GM18861 (cell line): ENCODE data around the gene CASP12.
"Not testable (repeated sequence)": the region's sequence is repeated elsewhere in the genome, so short reads cannot be mapped to it uniquely, and the experiment has no call there.

Experiments used
- ATAC-seq: cut with Tn5 transposase; IDR thresholded peaks from one replicate; pipeline ENCODE4 v1.9.1; 2021; ENCODE audit not compliant: unreplicated experiment

The CASP12 gene

DNA sequence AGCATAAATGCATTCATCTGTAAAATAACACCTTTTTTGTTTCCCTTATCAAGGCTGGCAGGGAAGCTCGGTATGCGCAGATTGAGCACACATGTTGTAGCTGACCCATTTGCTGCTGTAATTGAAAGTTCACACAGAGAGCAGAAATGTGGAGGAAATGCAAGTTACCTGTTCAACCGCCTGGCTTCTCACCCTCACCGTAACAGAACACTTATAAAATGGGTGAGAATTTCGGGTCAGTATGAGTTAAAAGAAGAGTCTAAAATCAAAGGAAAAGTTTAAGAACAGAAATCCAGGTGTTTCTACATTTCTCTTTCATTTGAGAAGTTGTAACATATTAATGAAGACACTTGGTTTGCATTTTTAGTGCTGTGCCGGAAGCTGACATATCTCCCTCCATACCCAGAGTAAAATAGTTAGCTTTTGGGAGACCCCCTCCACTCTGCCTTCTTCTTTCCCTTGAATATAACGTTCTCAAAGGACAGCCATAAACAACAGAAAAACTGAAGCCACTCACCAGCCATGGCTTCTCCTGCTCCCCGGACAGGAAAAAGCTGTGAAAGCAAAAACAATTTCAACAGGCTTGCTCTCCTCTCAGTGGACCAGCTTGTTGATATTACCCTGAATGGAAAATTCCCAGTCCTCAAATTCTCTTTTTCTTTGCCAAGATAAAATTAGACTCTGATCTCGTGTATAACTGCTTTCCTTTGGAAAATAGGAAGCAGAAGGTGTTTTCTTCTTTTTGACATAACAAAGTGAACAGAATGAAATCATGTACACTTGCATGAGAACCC is at the start of gene CASP12:
CASP12 (minus strand) TSS at position 570 of the 794 bp plus-strand sequence.
- no peak for ATAC-seq

DNA sequence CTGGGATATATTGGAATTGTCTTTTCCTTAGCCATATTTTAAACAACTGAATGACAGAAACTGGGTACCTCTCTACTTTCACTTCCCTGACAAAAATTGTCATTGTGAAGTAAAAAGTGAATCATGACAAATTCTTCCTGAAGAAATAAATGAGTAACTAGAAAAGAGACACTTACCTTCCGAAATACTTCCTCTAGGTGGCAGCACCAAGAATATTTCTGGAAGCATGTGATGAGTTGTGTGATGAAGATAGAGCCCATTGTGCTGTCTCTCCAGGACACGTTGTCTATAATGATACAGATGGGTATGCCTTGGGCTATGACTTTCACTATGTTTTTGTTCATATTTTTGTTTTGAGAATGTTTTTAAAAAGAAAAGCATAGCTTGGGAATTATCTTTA is 48.6 kb upstream of the CASP12 start:
- peak; percentile 97 for ATAC-seq

DNA sequence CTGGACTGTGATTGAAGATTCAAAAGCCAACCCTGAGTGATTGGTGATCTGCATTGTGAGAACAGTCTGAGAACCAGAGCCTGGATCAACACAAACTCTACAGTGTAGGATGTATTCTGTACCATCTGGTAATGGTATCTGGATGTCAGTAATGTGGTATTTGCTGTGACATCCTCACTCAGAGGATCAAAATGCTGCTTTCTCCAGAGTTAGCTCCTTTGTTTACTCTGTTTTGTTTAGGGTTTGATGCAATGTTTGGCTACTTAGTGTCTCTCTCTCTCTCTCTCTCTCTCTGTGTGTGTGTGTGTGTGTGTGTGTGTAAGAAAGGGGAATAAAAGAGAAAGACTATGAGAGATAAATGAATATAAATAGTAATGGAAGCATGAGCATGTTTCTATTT is 45.8 kb upstream of the CASP12 start:
- ATAC-seq, result no peak

DNA sequence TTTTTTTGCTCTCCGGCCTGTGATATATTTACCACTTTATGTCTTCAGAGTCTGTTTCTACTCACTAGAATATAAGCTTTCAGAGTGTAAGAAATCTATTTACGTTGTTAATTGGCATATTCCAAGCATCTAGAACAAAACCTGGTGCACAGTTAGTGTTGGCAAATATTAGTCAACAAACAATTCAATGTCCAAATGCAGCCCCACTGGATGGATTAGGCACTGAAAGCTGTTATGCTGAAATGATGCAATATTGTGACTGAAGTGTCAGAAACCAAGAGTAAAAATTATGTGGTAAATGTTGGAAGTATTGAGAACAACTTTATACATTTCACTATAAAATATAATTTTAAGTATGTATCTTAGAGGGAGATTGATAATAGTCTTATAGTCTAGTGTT is 45.3 kb upstream of the CASP12 start:
- no peak for ATAC-seq

DNA sequence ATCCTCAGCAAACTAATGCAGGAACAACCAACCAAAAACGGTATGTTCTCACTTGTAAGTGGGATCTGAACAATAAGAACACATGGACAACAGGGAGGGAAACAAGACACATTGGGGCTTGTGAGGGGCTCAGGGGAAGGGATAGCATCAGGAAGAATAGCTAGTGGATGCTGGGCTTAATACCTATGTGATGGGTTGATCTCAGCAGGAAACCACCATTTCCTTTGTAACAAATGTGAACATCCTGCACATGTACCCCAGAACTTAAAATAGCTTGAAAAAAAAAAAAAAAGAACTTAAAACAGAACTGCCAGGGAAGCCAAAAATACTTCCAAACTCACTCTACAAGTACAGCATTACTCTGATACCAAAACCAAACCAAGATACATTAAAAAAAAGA is 36.3 kb upstream of the CASP12 start:
- no peak for ATAC-seq

DNA sequence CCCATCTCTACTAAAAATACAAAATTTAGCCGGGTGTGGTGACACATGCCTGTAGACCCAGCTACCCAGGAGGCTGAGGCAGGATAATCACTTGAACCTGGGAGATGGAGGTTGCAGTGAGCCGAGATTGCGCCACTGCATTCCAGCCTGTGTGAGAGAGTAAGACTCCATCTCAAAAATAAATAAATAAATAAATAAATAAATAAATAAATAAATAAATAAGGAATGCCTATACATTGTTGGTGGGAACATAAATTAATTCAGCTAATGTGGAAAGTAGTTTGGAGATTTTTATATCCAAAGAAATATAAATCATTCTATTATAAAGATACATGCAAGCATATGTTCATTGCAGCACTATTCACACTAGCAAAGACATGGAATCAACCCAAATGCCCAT is 35.8 kb upstream of the CASP12 start:
- not testable (repeated sequence) for ATAC-seq

DNA sequence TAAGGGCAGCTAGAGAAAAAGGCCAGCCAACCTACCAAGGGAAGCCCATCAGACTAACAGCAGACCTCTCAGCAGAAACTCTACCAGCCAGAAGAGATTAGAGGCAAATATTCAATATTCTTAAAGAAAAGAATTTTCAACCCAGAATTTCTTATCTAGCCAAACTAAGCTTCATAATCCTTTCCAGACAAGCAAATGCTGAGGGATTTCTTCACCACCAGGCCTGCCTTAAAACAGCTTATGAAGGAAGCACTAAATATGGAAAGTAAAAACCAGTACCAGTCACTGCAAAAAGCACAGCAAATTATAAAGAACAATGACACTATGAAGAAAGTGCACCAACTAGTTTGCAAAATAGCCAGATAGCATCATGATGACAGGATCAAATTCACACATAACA is 30.6 kb upstream of the CASP12 start:
- no peak for ATAC-seq

DNA sequence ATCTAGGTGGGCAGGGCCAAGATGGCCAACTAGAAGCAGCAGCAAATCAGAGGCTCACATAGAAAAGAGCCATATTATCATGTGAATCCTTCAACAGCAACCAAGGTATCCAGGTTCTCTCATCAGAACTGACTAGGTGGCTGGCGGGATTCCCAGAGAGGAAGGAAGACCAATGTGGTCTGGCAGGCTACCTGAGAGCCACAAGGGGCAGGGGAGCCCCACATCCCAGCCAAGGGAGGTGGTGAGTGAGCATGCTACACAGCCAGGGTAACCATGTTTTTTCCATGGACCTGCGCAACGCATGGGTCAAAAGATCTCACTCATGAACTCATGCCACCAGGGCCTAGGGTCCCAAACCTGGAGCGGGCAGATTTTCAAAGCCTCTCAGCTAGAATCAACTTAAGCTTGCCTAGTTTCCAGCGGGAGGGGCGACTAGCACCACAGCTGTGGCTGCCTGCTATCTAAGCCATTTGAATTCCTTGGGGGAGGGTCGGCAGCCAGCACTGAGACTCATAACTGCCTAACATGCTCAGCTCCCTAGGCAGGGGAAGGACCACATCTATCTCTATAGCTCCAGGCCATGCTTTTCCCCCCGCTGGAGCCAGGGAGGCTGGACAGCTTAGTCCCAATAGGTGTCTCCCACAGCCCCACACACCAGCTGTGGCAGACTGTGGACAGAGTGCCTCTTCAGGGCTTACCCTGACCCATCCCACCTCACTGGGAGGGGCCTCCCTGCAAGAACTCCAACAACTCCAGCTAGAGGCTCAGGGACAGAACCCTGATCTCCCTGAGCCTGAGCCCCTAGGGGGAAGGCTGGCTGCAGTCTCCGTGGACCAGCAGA is 28.7 kb upstream of the CASP12 start:
- no peak for ATAC-seq

DNA sequence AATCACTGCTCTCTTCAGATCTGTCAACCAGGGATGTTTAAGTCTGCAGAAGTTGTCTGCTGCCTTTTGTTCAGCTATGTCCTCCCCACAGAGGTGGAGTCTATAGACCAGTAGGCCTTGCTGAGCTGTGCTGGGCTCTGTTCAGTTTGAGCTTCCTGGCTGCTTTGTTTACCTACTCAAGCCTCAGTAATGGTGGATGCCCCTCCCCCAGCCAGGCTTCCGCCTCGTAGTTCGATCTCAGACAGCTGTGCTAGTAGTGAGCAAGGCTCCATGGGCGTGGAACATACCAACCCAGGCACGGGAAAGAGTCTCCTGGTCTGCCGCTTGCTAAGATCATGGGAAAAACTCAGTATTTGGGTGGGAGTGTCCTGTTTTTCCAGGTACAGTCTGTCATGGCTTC is 27.6 kb upstream of the CASP12 start:
- no peak for ATAC-seq

DNA sequence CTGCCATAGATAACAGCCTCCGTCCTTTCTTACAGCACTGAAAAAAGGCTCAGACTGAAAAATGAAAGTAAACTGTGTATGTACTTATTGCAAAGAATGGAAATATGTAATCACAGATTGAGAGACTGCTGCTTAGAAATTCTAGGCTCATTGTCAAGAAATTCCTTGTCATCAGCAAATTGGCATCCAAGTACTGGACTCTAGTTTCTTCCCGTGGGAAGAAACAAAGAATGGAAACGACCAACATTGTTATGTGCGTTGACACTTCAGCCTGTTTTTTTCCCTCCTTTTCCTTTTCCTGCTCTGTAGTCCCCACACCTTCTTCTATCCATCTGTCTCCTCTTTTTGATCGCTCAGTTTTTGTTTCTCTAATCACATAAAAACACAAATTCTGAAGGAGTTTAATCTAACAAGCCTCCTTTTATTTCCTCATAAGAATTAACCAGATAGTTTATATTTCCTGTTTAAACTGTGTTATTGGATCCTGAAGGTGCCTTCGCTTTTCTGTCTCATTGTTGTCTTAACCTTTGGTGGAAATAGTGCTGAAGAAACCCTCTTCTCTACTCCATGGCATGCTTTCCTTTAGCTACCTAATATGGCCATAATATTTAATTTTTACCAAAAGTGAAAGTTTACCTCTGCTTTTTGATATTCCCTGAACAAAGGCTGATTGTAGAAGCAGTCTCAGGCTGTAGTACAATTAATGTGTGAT is 20.0 kb upstream of the CASP12 start:
- ATAC-seq, result no peak

DNA sequence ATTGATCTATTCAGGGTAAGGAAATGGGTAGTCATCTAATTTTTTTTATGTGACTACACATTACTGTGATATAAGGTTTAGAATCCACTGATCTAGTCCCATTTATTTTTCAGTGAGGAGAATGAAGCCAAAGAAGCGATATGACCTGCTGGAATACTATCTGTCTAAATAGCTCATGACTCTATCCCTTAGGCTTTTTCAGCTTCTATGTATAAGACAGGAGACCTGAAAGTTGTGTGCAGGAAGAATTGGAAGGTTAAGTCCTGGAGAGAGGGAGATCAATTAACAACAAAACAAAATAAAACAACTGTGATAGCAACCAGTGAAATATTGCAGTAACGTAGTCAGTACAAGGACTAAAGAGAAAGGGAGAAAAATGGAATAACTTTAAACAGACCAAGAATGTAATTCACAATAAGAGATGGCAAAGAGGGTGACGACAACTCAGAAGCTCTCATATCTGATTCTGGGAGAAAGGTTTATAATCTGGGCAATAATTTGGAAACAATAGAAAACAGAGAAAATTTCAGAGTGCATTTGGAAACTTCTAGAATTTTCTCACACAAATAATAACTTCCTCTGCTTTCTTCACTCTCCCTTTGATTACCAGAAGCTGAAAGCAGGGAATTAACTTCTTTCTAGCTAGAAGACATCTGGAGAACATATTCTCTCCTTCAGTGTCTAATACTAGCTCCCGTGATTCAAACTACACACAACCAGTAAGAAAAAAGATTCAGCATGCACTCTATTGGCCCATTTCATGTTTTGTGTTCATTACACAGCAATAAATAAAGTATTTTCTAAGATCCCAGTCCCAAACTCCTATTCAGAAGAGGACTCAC is 19.2 kb upstream of the CASP12 start:
- ATAC-seq, result no peak

DNA sequence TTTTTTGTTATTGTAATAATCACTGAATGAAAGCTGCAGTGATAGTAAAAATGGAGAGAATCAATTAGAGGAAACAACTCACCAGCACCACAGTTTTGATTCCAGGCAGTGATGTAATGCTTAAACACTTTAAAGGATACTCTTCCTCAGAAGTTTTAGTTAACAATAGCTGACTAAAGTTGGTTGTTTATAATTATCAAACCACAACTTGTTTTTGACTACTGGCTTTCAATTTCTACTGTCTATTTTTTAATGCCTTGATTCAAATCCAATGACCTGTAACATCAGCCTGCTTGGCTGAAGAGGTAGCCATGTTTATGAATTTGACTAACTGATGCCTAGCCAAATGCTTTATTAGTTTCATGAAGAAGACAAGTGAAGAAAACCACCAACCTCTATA is 18.2 kb upstream of the CASP12 start:
- ATAC-seq, result no peak

DNA sequence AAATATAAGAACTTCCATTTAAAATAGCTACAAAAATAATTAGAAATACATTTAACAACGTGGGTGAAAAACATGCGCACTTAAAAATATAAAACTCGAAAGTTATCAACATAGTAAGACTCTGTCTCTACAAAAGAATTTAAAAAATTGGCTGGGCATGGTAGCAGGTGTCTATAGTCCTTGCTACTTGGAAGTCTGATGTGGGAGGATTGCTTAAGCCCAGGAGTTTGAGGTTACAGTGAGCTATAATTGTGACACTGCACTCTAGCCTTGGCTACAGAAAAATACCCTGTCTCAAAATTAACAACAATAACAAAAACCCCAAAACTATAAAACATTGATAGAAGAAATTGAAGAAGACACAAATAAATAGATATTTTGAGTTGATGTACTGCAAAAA is 13.8 kb upstream of the CASP12 start:
- no peak for ATAC-seq

DNA sequence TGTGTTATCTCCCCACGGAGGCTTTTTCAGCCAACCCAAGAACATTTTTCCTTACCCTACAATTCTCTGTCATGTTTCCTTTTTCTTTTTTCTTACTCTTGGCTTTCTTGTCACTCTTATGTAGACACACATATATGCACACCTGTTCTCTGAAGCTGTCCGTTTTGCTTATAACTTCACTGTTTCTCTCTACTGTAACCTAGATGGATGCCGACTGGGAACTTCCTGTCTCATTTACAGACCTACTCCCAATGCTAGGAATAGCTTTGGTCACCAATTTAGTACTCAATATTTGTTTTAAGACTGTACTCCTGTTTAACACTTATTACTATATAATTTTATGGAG is 9.9 kb upstream of the CASP12 start:
- no peak for ATAC-seq

DNA sequence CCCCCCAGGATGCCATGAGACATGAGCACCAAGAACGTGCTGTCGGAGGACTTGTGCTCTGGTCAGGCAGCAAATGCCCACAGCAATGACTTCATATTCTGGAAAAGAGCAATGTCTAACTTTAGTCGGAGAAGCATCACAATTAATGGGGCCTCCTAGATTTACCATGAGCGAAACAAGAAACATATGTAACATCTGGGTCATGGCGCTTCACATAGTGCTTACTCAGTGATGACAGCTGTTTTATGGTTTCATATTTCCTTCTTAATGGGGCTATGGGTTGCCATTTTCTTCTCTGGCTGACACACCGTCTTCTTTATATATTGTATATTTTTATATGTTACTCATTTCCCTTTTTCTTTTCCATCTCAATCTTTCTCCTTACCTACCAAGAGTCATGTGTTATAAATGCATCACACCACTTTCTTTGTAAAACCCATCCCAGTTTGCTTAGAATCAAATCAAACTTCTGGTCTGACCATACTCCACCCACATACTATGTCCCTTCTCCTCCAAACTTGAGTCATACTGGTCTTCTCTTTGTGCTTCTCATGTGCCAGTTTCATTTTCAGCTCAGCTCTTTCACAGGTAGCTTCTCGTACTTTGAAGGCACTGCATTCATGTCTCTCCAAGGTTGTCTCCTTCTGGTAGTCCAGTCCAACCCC is 9.4 kb upstream of the CASP12 start:
- peak; percentile 87 for ATAC-seq

DNA sequence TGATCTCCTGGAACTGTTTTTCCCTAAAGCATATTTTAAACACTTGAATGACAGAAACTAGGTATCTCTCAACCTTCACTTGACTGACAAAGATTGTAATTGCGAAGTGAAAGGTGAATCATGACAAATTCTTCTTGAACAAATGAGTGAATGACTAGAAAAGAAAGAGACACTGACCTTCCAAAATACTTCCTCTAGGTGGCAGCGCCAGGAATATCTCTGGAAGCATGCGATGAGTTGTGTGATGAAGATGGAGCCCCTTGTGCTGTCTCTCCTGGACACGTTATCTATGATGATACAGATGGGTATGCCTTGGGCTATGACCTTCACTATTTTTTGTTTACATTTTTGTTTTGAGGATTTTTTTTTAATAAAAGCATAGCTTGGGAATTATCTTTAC is 7.0 kb upstream of the CASP12 start:
- no peak for ATAC-seq

DNA sequence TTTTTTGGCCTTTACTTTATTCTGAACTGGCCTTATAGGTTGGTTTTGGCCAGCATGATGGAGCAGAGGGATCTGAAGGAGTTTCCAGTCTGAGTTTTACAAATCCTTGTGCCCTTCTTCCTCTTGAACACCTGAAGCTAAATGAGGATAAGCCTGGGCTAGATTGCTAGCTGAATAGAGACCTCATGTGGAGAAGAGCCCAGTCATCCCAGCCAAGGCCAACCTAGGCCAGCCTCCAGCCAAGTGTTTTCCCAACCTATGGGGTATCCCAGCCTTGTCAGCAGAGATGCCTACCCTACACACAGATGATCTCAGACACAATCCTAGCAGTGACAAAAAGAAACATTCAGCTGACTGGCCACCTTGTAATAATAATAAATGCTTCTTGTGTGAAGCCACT is 966 bp upstream of the CASP12 start:
- no peak for ATAC-seq

DNA sequence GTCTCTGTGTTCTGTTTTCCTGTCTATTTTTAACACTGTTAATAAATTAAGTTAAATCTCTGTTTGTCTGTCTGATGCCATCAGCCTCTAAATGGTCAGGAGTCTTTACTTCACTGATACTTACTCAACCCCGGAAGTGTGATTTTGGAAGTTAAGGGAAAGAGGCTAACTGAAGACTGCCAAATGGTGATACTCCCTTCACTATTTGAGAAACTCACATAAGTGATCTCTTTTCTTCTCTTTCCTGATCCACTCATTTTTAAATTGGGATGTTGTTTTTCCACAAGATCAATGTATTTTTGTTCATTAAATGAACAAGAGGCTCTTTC is 389 bp upstream of the CASP12 start:
- no peak for ATAC-seq

DNA sequence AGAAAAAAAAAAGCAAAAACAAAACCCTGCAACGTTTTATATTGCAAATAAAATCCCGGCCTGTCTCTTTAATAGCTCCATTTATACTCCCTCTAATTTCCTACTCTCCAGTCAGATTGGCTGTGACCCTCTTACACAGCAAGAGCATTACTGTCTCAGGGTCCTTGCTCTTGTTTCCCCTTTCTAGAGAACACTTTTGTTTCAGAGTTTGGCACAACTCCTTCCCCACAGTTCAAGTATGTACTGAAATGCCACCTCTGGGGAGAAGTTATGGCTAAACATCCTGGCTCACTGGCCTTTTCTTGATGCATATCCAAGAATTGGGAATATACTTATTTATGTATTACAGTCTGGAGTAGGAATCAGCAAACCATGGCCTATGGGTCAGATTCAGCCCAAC is 2.6 kb downstream of the CASP12 start:
- no peak for ATAC-seq

DNA sequence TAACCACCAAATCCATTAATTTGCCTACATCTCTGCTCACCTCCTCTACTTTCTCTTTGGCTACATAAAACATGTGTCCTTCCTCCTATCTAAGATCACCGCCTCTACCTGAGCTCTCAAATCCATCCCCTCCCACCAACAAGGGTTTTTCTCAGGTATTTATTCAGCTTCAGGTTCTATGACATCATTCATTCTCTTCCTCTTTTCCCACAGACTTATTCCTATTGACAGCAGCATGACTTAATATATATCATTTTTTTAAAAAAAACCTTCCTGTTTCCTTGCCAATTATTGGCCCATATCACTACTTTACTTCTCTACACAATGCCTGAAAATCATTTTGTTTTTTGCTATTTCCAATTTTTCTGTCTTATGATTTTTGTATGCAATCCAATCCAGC is 4.4 kb downstream of the CASP12 start:
- ATAC-seq, result no peak
